ENCODE measurements around the gene ITGB2.

ITGB2 gene

DNA sequence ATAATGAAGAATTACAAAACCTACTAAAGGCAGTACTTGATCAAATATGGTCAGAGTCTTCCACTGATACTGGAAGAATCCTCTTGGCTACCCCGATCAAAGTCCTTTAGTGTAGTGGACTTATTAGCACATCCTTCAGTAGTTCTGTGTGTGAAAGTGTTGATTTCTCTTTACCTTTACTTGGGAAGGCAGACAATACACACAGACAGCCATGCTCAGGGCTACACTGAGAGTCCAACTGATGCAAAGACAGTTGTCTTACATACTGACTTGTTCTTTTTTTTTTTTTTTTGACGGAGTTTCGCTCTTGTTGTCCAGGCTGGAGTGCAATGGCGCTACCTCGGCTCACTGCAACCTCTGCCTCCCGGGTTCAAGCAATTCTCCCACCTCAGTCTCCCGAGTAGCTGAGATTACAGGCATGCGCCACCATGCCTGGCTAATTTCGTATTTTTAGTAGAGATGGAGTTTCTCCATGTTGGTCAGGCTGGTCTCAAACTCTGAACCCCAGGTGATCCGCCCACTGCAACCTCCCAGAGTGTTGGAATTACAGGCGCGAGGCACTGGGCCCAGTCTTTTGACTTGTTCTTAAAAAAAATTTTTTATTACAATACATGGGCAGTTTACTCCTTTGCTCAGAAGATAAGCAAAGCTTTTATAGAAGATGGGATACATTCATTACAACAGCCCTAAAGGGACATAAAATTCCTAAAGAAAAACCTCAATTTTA is 43.7 kb downstream of the ITGB2 start:
- H3K27ac ChIP-seq (ENCODE audit: low read depth, low read length, poor library complexity, severe bottlenecking) = no peak overlapping the region
- no peaks in the 10 kb centered on the region for H3K27me3 ChIP-seq (ENCODE audit: insufficient read depth, low read length)
- H3K9me2 ChIP-seq (ENCODE audit: low read depth, low read length) = no peaks in the 10 kb centered on the region
- no peak overlapping the region for H2AFZ ChIP-seq (ENCODE audit: low read length)
- H3K9ac ChIP-seq (ENCODE audit: low read length) = no peak overlapping the region
- H3K36me3 ChIP-seq (ENCODE audit: insufficient read depth, low read length) = no peaks in the 10 kb centered on the region; the same call in 1 of the 2 replicates
- peaks cover 41% of the 10 kb centered on the region for H3K4me1 ChIP-seq (ENCODE audit: insufficient read depth, low read length, severe bottlenecking)
- no peak overlapping the region for H3K4me2 ChIP-seq (ENCODE audit: low read length)
- no peaks in the 10 kb centered on the region for H4K20me1 ChIP-seq (ENCODE audit: insufficient read depth, low read length)
- no peaks in the 10 kb centered on the region for H3K79me2 ChIP-seq (ENCODE audit: insufficient read depth, low read length)
- TF ChIP-seq, protein P1, sequence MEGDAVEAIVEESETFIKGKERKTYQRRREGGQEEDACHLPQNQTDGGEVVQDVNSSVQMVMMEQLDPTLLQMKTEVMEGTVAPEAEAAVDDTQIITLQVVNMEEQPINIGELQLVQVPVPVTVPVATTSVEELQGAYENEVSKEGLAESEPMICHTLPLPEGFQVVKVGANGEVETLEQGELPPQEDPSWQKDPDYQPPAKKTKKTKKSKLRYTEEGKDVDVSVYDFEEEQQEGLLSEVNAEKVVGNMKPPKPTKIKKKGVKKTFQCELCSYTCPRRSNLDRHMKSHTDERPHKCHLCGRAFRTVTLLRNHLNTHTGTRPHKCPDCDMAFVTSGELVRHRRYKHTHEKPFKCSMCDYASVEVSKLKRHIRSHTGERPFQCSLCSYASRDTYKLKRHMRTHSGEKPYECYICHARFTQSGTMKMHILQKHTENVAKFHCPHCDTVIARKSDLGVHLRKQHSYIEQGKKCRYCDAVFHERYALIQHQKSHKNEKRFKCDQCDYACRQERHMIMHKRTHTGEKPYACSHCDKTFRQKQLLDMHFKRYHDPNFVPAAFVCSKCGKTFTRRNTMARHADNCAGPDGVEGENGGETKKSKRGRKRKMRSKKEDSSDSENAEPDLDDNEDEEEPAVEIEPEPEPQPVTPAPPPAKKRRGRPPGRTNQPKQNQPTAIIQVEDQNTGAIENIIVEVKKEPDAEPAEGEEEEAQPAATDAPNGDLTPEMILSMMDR (IDR thresholded peaks at IDR 0.05; ENCODE audit: low read length) = no peak
- TF ChIP-seq EZH2 (IDR thresholded peaks at IDR 0.05; ENCODE audit: borderline replicate concordance, low read length) = no peak
- H3K4me3 ChIP-seq (ENCODE audit: low read depth, low read length, poor library complexity, severe bottlenecking) = no peak overlapping the region
- no peaks in the 10 kb centered on the region for H3K9me3 ChIP-seq (ENCODE audit: low read length)
- 0 out of 2 replicates have a peak, but pooled peaks cover 5% of the 10 kb centered on the region for H3F3A ChIP-seq (ENCODE audit: insufficient read depth, low read length)

DNA sequence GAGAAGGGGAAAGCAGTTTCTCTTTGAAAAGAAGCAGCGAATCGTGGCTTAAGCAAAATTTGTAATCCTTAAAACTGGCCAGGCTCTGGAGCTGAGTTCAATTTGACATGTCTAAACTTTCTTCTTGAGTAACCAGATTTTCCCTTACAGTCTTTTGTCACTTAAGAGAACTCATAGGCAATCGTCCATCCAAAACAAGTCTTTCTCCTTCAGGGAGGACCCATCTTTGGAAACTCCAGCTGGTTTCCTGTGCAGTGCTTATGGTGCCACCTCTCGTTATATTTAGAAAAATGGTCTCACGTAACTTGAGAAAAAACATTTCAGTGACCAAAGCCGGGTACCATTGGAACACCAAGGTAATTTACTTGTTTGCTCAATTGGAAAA is 45.4 kb downstream of the ITGB2 start:
- Histone ChIP-seq H3K4me2 (ENCODE audit: low read length) (peak overlapping the region; percentile 93), H3K27me3 (ENCODE audit: insufficient read depth, low read length) (no peaks in the 10 kb centered on the region; the same call in 1 of the 2 replicates), H3K9ac (ENCODE audit: low read length) (peak overlapping the region; percentile 74; the same call in 1 of the 2 replicates), H3K36me3 (ENCODE audit: insufficient read depth, low read length) (no peaks in the 10 kb centered on the region; the same call in 1 of the 2 replicates), H3F3A (ENCODE audit: insufficient read depth, low read length) (0 out of 2 replicates have a peak, but pooled peaks cover 5% of the 10 kb centered on the region), H4K20me1 (ENCODE audit: insufficient read depth, low read length) (no peaks in the 10 kb centered on the region), H3K4me3 (ENCODE audit: low read depth, low read length, poor library complexity, severe bottlenecking) (peak overlapping the region; percentile 80), H3K27ac (ENCODE audit: low read depth, low read length, poor library complexity, severe bottlenecking) (no peak overlapping the region), H3K9me2 (ENCODE audit: low read depth, low read length) (no peaks in the 10 kb centered on the region), H2AFZ (ENCODE audit: low read length) (no peak overlapping the region), H3K9me3 (ENCODE audit: low read length) (no peaks in the 10 kb centered on the region), H3K79me2 (ENCODE audit: insufficient read depth, low read length) (no peaks in the 10 kb centered on the region), H3K4me1 (ENCODE audit: insufficient read depth, low read length, severe bottlenecking) (peaks cover 35% of the 10 kb centered on the region)
- TF ChIP-seq, protein P1 (IDR thresholded peaks at IDR 0.05; ENCODE audit: low read length) = 0 out of 2 replicates have a peak, but pooled peaks have one; percentile 26
- TF ChIP-seq EZH2 (IDR thresholded peaks at IDR 0.05; ENCODE audit: borderline replicate concordance, low read length) = no peak

DNA sequence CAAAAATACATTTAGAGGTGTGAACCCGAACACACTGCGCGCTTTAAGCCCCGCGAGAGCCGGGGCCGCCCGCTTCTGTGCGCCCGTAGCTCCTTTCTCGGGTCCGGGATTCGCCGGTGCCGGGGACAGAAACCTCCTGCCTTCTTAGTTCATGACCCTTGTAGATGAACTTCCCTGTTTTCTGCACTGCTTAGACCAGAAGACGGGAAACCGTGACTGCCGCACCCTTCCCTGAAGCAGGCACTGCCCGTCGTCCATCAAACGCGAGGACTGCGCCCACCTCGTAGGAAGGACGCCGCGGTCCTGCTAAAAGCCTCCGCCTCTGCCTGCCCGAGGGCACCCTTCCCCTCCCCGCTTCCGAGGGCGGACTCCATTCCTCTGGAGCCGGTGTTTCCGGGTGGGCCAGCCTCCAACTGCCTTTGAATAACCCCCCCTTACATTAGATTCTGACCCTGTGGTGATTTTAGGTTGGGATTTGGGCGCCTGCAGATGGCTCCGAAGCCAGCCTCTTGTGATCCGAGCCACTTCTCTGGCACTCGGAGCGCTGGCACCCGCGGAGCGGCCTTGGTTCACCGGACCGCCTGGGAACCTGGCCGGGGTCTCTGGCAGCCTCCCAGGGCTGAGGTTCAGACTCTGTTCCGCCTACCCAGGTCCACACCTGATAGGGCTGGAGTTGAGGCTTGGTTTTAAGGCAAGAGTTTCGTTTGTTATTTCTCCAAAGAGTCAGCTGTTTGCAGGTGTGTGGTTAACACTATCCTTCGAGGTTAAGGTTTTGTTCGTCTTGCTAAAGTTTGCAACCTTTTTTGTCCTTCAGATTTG is 46.0 kb downstream of the ITGB2 start:
- no peaks in the 10 kb centered on the region; the same call in 1 of the 2 replicates for H3K36me3 ChIP-seq (ENCODE audit: insufficient read depth, low read length)
- H3K27ac ChIP-seq (ENCODE audit: low read depth, low read length, poor library complexity, severe bottlenecking) = no peak overlapping the region
- H3K4me2 ChIP-seq (ENCODE audit: low read length) = peak overlapping the region; percentile 93
- no peaks in the 10 kb centered on the region for H3K79me2 ChIP-seq (ENCODE audit: insufficient read depth, low read length)
- peak overlapping the region; percentile 74 for H3K9ac ChIP-seq (ENCODE audit: low read length)
- H2AFZ ChIP-seq (ENCODE audit: low read length) = 0 out of 2 replicates have a peak overlapping the region, but pooled peaks have one; percentile 87
- H3K9me3 ChIP-seq (ENCODE audit: low read length) = no peaks in the 10 kb centered on the region
- no peaks in the 10 kb centered on the region for H3K9me2 ChIP-seq (ENCODE audit: low read depth, low read length)
- H3F3A ChIP-seq (ENCODE audit: insufficient read depth, low read length) = 0 out of 2 replicates have a peak, but pooled peaks cover 5% of the 10 kb centered on the region
- TF ChIP-seq, protein P1 (IDR thresholded peaks at IDR 0.05; ENCODE audit: low read length) = no peak
- no peak for TF ChIP-seq EZH2 (IDR thresholded peaks at IDR 0.05; ENCODE audit: borderline replicate concordance, low read length)
- peak overlapping the region; percentile 80 for H3K4me3 ChIP-seq (ENCODE audit: low read depth, low read length, poor library complexity, severe bottlenecking)
- peaks cover 35% of the 10 kb centered on the region for H3K4me1 ChIP-seq (ENCODE audit: insufficient read depth, low read length, severe bottlenecking)
- H3K27me3 ChIP-seq (ENCODE audit: insufficient read depth, low read length) = no peaks in the 10 kb centered on the region; the same call in 1 of the 2 replicates
- H4K20me1 ChIP-seq (ENCODE audit: insufficient read depth, low read length) = no peaks in the 10 kb centered on the region

Measured in OCI-LY1 (cell line).